Fibroblast of gingiva (primary cell): ENCODE measurements around the gene SAMD3.
"Not testable (repeated sequence)": the region's sequence is repeated elsewhere in the genome, so short reads cannot be mapped to it uniquely, and the experiment has no call there.

Source experiments
- DNase-seq: peaks from one replicate; pipeline ENCODE4 v3.0.0-alpha.2; 2011; ENCODE audit warnings: low read depth

SAMD3 gene

DNA sequence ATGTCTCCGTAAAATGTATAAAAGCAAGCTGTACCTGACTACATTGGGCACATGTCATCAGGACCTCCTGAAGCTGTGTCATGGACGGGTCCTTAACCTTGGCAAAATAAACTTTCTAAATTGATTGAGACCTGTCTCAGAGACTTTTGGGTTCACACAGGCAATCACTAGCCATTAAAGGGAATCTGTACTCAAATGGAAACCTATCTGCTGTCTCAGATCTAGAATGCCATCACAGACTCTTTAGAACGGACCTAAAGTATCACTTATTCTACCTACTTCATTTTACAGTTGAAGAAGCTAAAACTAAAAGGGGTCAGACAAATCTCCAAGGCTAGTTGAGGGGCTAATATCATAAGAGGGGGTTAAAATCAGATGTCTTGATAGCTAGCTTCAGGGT, 11.1 kb downstream of the SAMD3 start:
- no peak for DNase-seq

DNA sequence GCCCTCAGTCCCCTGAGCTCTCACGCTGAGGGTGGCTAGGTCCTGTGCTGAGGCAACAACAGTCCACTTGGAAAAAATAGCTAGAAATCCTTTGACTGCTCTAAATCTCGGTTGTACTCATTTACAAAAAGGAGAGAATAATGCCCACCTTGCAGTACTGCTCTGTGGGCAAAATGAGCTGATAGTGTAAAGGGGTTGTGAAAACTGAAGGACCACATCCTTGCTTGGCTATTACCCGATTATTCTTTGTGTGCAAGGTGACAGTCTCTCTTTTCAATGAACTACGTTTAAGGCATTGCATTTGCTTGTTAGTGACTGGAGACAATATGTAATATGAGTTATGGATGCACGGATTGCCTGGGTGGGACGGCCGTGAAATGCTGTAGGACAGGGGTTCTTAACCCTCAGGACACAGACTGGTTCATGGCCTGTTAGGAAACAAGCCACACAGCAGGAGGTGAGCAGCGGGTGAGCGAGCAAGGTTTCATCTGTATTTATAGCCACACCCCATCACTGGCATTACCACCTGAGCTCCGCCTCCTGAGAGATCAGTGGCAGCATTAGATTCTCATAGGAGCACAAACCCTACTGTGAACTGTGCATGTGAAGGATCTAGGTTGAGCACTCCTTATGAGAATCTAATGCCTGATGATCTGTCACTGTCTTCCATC, 14.6 kb downstream of the SAMD3 start:
- no peak for DNase-seq

- DNase-seq = no peak
Observed at GRCh38 chr6:130206479-130206878, 16.3 kb downstream of the SAMD3 start.

GRCh38 chr6:130204322-130204721, 18.4 kb downstream of the SAMD3 start:
- DNase-seq = no peak

DNA sequence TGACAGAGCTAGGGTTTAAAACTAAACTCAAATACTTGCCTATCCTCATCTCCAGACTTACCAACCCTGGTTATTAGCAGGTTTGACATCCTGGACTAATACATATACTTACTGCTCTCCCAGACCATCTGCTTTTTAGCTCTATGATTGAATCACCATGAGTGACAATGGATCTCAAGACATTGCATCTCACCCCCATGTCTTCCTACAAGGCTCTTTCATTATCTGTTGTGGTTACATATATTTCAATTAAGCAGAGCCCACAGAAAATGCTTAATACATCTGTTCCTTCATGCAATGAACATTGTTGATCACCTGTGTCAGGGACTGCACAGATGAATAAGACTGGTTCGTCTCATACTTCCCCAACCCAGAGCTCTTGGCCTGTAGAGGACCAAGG, 19.4 kb downstream of the SAMD3 start:
- no peak for DNase-seq

DNA sequence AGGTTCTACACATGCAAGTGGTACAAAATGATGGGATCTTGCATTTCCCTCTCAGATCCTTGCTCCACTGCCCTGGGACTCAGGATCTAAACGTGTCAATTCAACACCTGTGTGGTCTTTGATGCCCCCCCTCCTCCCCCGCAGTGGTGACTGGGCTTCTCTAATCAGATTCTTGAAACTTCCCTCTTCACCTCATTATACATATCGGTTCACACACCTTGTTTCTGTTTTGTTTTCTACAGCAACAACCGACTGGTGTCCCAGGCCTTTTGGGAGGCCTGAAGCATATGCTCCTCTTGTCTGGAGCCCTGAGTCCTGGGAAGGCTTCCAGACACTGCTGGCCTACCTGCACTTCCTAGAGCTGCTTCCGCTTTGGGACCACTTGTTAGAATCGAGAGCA, 20.0 kb downstream of the SAMD3 start:
- DNase-seq = no peak

GRCh38 chr6:130200020-130200419, 22.7 kb downstream of the SAMD3 start:
- DNase-seq = no peak

DNA sequence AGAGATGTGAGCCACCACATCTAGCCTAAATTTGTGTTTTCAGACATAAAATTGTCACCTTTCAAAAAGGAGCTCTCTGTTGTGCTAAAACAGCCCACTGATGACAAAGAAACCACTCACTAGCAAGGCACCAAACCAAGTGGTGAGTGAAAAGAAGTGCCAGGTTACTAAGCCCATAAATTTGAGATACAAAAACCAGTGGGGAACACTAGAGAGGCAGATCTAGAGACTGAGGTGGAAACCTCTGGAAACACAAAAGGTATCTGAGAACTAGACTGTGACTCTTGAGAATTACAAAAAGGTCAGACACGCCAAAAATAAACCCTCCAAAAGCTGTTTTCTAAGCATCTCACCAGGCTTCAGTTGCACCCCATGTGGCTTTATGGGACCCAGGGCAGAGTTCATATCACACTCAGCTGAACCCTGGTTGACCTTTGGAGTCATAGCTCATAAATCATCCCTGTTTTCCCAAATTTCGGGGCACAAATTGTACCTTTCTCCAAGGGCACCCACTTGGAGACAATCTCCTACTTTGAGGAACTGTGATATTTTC, 24.2 kb downstream of the SAMD3 start:
- no peak for DNase-seq

DNA sequence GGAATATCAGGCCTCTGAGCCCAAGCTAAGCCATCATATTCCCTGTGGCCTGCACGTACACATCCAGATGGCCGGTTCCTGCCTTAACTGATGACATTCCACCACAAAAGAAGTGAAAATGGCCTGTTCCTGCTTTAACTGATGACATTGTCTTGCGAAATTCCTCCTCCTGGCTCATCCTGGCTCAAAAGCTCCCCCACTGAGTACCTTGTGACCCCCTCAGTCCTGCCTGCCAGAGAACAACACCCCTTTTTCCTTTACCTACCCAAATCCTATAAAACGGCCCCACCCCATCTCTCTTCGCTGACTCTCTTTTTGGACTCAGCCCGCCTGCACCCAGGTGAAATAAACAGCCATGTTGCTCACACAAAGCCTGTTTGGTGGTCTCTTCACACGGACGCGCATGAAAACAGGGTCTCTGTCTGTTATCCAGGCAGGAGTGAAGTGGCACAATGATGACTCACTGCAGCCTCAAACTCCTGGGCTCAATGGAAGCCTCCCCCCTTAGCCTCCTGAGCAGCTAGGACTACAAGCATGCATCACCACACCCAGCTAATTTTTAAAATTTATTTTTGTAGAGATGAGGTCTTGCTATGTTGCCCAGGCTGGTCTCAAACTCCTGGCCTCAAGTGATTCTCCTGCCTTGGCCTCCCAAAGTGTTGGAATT, 24.8 kb downstream of the SAMD3 start:
- DNase-seq = not testable (repeated sequence)

- peak; percentile 51 for DNase-seq
Observed at GRCh38 chr6:130194434-130194833, 28.3 kb downstream of the SAMD3 start.

GRCh38 chr6:130190701-130191690, 31.8 kb downstream of the SAMD3 start:
- DNase-seq = no peak

DNA sequence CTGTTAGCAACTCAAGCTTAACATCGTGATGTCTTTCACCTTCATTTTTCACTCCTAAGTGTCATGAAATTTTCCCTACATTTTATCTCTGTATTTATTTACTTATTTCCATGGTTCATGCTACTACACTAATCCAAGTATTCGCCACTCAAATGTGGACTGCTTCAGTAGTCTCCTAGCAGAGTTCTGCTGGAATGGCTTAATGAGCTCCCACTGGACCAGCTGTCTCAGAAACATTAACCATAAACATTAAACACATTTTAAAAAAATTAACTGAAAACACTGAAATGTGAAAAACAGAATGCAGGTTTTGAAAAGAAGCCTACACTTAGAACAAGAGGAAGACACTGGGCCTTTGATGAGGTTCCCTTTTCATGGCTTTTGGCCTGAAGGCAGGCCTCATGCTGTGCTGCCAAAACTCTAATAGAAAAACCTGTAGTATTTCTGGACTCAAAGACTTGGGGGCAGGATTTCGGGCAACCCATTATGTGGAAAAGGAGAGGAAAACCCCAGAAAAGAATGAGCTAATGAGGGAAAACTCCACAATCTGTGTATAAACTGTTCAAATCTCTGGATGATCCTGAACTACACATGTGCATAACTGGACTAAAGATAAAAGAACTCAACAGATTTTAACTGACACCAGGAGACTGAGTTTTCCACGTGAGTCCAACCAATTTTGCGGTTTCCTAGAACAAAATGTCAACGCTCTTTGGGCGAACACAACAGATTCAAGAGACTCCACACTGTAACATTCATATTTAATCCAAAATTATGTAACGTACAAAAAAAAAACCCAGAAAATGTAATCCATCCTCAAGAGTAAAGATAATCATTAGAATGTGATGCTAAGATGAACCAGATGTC, 33.0 kb downstream of the SAMD3 start:
- no peak for DNase-seq

DNA sequence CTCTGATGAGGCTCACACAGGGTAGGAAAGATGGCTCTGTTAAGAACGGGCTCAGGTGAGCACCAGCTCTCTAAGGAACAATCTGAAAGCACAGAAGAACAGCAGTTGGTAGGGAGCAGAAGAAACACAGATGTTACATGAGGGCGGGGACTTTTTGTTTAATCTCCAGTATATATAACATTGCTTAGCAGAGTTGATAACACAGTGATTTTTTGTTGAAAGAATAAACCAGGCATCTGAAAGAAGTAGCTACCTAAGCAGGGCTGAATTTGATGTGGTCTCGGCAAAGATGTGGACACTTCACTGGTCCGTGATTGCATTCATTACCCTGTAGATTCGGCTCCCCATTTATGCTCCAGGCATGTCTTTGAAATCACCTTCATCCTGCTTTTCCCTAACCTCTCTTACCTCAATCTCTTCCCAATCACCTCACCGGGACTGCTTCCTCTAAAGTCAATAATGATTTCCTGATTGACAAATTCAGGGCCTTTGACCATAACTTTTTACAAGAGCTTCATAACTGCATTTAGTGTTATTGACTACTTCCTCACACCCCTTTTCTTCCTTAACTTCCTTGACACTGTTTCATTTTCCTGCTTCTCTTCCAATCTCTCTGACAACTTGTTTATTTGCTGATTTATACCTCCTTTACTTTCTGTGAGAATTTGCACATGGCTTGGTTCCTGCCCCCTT, 34.4 kb downstream of the SAMD3 start:
- DNase-seq = no peak

DNA sequence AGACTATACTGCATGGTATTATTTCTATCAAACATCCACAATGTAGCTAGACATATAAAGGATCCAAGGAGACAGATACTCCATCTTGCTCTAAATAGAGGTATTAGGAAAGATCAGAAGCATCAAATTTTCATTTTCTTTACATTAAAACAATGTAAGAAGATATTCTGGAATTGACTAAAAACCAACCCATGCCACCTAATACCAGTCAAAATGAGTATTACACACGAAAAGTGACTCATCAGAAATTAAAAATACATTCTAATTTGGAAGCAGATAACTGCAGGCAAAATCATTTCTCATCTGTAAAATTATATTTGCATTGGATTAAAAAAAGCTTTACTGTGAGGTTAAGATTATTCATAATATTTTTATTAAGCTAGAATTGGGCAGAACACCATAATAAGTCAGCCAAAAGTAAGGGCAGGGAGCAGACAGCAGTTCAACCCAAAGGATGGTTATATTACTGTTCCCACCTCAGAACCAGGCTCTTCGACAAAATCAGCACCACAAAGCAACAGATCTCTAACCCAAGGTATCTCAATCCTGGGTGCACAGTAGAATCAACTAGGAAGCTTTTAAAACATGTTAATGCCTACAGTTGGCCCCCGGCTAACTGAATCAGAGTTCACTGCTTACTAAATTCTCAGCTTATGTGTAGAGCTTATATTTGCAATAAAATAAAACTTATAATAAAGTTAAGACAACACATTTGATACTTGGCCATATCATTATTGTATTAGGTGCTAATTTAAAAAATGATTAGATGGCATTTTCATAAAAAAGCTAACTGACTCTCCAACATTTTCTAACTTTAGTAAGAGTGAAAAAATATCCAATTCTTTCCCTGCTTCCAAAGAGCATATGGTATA, 35.2 kb downstream of the SAMD3 start:
- no peak for DNase-seq

DNA sequence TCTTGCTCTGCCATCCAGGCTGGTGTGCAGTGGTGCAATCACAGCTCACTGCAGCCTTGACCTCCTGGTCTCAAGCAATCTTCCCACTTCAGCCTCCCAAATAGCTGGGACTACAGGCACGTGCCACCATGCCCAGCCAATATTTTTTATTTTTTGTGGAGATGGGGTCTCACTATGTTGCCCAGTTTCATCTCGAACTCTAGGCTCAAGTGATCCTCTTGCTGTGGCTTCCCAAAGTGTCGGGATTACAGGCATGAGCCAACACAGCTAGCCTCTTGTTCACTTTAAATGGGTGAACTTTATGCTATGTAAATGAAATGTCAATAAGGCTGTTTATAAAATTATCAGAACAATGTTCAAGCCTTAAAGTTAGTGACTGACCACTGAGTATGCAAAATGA, 37.1 kb downstream of the SAMD3 start:
- DNase-seq = no peak

- no peak for DNase-seq
Observed at GRCh38 chr6:130183271-130184222, 39.2 kb downstream of the SAMD3 start.

GRCh38 chr6:130182466-130182865, 40.3 kb downstream of the SAMD3 start:
- DNase-seq = no peak

GRCh38 chr6:130178692-130179091, 44.1 kb downstream of the SAMD3 start:
- DNase-seq = peak; percentile 11

DNA sequence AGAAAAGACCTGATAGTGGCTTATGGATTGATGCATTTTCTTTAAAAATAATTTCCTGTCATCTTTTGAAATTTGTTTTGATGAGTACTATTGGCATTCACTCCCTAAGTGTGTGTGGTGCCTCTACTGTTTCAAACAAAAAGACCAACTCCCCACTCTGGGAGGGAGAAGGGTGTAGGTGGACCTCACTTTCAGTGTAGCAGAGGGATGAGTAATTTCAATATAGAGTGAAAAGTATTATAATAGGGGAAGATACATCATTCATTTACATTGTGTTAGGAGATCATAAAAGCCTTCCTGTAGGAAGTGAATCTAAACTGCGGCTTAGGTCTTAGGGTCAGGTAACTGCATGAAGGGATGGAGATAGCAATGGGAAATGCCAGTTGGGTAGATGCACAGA, 46.4 kb downstream of the SAMD3 start:
- no peak for DNase-seq
